Activated T-cell treated with anti-CD3 and anti-CD28 coated beads for 24 hours (primary cell): ENCODE measurements around the gene GTPBP8.
A peak's percentile ranks its signal among the peaks of the same experiment; 100 is the strongest.
"Not testable (repeated sequence)": the region's sequence is repeated elsewhere in the genome, so short reads cannot be mapped to it uniquely, and the experiment has no call there.

ENCODE experiments used
- DNase-seq: peaks from one replicate; pipeline ENCODE4 v3.0.0-alpha.2; 2020; ENCODE audit warnings: low read depth

Gene GTPBP8

DNA sequence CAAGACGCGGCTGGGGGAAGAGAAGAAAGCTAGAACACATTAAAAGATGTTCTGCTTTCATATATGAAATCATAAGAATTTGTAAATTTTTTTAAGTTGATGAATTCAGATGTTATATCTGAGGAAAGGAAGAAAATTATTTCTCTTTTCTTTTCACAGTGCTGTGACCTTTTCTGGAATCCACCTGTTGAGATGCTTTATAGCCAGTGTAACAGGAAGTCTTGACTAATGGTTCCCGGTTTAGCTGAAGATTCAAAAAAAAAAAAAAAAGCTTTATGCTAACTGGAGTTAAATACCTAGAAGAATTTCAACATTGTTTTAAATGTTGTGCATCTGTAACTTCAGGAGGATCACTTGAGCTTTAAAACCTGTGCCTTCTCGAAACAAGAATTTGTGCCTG, 9.9 kb downstream of the GTPBP8 start:
- DNase-seq = no peak

GRCh38 chr3:113002037-113002436, 11.3 kb downstream of the GTPBP8 start:
- DNase-seq = no peak

DNA sequence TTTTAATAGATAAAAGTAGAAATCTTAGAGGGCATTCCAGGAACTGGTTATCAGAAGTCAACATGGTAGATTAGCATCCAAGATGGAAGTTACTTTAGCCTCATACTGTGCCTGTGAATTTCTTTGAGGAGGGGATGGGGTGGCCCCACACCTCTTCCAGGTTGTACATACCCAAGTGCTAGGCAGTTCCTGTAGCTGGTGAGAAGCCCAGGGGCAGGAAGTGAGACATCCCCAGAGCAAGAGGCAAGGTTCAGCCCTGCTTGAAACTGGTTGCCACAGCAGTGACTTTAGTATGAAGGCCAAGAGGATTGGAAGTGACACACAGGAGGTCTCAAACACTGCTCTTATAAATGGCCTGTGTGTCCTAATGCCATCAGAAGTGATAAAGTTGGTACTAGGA, 11.9 kb downstream of the GTPBP8 start:
- DNase-seq = no peak

GRCh38 chr3:113005611-113006010, 14.8 kb downstream of the GTPBP8 start:
- no peak for DNase-seq

DNA sequence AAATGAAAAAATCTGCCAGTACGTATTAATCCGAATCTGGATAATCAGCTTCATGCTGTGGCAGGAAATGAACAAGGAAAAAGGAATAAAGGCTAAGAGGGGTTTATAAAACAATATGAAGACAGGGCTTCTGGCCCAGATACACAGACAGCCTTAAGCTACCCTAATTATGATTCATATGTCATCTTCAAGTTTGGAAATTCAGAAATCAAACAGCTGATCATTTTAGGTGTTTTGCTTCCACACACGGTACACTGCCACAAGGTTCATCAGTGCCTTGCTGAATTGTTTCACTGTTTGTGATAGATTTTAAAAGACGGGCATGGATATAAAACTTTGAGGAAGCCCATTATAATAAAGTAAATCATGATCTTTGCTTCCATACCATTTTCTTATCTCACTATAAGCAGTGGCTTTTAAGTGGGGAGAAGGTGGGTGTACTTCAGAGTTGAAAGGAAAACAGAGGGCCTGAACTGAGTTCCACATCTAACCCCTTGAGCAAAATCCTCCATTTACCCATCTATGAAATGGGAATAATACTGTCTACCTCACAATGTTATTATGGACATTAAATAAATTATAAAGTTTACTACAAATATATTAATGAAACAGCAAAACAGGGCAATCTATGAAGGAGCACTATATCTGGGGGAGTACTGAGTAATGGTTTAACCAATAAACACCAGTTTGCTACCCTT, 15.7 kb downstream of the GTPBP8 start:
- no peak for DNase-seq

GRCh38 chr3:113008117-113008516, 17.3 kb downstream of the GTPBP8 start:
- no peak for DNase-seq

DNA sequence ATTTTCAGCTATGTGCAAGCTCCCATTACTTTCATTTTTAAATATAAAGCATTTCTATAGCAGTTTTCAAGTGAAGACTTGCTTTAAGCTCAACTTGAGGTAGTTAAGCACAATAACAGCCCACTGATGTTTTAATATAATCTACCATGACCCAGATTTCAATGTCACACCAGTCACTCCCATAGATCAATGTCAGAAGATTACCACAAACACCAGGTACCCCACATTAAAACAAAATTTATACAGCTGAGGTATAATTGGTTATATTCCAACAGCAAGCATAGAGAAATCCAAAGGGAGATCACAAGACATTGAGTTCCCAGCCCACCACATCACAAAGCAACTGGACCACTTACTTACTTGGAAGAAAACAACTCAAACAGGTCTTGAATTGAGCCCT, 22.8 kb downstream of the GTPBP8 start:
- DNase-seq = no peak

GRCh38 chr3:113018536-113019181, 27.9 kb downstream of the GTPBP8 start:
- no peak for DNase-seq

DNA sequence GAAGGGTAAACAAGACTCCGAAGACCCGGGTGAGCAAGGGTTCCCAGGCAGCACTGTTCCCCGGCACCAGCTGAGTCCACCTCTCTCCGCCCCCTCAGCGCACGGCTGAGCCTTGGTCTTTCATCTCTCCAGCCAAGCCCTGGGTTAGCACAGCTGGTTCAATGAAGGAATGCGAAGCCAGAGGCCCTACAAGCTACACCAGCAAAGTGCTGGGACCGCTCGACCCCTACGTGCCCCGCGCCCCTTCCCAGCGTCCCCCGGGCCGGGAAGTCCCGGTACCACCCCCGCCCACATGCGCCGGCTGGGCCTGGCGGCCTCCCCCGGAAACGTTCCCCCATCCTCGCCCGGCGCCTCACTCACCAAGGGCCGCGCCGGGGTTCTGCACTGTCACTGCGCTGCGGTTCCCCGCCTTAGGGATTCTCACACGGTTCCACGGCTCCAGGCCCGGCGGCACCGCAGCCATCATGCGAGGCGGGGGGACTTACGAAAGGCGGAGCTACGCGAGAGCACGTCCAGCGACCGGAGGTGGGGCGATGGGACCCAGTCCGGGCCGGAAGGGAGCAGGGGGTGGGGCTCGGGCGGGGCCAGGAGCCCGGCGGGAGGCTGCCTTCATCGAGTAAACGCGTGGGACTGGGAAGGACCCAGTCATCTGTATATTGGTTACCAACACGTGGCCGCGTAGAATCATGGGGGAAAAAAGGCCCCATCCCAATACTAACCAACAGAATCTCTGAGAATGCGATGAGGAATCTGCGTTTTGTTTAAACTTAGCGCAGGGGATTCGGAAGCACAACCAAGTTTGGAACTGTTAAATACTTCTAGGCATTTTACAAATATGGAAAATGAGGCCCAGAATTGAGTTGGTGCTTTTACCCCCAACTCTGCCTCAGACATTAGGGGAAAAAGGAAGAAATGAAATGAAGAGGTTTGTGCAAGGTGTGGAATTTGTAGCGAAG, 28.7 kb downstream of the GTPBP8 start:
- peak; percentile 87 for DNase-seq

DNA sequence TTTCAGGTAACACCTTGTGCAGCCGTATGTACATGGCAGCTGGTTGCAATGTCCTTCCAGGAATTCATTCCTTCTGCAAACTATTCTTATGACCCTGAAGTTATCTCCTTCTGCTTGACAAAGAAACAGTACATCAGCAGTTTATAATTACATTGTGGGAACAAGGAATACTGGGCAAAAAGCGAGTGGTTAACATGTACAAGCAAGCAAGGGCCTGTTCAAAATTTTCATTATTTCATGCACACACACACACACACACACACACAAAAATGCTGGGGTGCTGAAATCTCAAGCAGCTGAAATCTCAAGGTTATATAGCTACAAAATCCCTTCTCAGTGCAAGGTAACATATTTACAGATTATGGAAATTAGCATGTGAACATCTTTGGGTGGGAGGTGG, 30.7 kb downstream of the GTPBP8 start:
- DNase-seq = no peak

GRCh38 chr3:113034011-113034410, 43.2 kb downstream of the GTPBP8 start:
- no peak for DNase-seq

DNA sequence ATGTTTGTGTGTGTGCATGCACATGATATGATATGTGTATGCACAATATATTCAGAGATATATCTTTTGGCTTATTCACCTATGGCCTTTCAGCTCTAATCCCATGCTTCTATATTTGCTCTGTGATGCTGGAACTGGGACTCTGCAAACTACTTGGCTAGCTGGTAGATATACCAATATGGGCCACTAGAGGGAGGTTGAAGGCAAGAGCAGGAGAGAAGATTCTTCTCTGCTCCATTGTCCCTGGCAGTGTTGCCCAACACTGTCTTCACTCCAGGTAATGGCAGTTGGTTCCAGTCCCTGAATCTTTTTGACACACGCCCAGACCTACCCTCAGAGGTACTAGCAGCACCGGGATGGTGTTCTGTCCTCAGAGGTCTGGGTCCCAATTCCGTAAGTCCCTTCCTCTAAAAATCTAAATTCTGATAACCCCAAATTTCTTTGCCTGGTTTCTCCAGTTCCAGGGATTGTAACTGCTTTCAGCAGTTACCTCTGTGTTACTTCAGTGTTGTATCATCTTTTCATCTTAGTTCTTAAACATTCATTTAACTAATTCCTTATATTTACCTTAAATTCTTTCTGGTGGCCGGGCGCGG, 44.7 kb downstream of the GTPBP8 start:
- peak; percentile 22 for DNase-seq

- no peak for DNase-seq
Observed at GRCh38 chr3:113038328-113038727, 47.5 kb downstream of the GTPBP8 start.

DNA sequence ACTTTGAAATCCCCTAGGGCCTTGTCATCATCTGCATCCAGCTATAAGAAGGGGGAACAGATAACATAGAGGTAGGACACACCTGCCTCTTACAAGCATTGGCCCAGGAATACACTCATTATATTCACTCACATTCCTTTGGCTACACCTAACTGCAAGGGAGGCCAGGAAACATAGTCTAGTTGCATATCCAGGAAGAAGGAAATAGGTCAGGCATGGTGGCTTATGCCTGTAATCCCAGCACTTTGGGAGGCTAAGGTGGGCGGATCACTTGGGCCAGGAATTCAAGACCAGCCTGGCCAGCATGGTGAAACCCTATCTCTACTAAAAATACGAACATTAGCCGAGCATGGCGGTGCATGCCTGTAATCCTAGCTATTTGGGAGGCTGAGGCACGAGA, 48.8 kb downstream of the GTPBP8 start:
- no peak for DNase-seq

- DNase-seq = no peak
Observed at GRCh38 chr3:113040231-113040630, 49.4 kb downstream of the GTPBP8 start.

- no peak for DNase-seq
Observed at GRCh38 chr3:113043686-113044085, 52.9 kb downstream of the GTPBP8 start.

GRCh38 chr3:113046186-113046965, 55.6 kb downstream of the GTPBP8 start:
- DNase-seq = not testable (repeated sequence)

DNA sequence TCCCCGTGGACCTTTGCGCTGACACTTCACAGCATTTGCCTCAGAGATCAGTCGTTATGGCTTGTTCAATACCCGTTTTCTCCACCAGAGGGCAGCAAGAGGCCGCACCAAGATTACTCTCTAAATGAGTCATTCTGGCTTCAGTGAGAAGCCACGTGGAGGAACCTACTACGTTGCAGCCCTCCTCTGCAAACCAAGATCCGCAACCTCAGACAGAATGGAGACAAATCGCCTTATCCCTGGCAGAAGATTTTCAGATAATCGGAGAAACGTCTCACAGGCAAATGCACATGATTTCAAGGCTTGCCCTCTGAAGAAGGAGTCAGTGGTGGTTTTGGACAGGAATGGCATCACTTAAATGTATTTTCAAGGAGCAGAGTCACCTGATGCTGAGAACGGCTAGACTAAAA, 60.5 kb downstream of the GTPBP8 start:
- DNase-seq = peak; percentile 84
